ENCODE measurements around the gene RAD51B. TPM values are rescaled to one million over a fixed set of nuclear protein-coding genes. Genes with fewer than 3 reads are reported as not detected.

Gene RAD51B
- total RNA-seq, 2 experiments from 2014 or later = 43.6 to 50.7 TPM

DNA sequence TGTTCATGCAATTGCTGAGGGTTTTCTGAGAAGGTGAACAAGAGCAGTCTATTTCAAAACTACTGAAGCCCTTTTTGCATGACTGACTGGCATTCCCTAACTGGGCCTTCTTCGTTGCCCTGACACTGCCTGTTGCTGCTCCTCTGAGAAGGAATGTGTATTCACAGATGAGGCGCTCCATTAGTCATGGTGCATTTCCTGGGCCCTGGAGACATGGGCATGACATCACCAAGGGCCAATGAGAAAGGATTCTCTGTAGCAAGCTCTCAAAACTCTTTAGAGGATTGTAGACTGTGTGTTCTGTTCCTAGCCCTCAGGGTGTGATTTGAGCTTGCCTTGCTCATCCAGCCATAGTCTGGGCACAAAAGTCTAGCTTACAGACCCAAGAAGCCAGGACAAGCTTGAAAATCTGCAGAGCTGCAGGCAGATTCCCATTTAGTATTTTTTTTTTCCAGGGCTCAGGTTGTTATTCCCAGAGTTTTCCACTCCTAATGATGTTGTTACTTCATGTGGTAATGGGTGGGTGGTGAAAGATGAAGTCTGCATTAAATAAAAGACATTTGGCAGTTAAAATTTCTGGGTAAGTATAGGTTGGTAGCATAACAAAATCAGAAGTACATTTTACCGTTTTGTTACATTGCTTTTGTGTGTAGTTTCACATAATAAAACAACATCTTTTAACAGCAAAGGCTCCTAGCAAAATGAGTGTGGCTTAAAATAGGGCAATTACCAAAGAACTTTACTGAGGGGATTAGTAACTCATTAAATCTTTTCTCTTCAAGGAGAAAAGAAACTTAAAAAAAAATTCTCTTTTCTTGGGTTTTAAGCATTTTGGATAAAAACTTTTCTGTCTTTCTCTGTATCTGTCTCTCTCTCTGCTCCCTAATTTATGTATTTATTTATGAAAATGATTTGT lies 318.4 kb downstream of the RAD51B start:
- H3K36me3 Mint-ChIP-seq = peaks cover 8% of the 10 kb centered on the region
- ATAC-seq (ENCODE audit: low read depth) (no peak), DNase-seq (no peak)
- H3K9me3 Mint-ChIP-seq = peaks cover 2% of the 10 kb centered on the region
- H3K4me3 Mint-ChIP-seq = no peak overlapping the region
- POLR2A ChIA-PET = no interaction called here
- no peak overlapping the region for H3K27ac Mint-ChIP-seq
- H3K27me3 Mint-ChIP-seq = no peaks in the 10 kb centered on the region
- H3K4me1 Mint-ChIP-seq = no peaks in the 10 kb centered on the region

DNA sequence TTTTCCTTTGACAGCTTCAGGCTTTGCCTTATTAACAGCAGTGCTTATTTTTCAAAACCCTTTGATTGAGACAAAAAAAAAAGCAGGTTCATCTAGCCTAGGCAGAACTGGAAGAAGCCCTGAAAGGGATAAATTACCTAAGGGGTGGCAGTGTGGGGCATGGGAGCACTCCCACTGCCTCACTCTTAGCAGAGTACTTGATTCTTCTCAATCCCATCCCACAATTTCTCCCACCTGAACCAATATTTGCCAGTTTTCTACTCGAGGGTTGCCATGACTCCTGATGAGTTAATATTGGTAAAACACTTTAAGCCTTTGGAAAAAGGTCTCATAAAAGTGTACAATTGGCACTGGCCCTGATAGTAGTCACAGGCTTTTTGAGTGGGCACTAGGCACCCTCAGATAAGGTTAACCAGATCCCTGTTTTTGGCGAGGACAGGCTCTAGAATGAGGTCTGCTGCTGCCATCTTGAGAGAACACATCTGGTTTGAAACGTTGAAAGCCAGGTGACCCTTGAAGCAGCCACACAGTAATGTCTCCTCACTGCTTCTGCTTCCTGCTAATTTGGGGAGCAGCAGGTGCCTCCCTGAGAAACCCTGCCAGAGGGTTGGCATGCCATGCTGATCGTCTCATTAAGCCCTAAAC lies 320.0 kb downstream of the RAD51B start:
- H3K4me1 Mint-ChIP-seq = peaks cover 10% of the 10 kb centered on the region
- no peak overlapping the region for H3K4me3 Mint-ChIP-seq
- peaks cover 8% of the 10 kb centered on the region for H3K36me3 Mint-ChIP-seq
- H3K27me3 Mint-ChIP-seq = no peaks in the 10 kb centered on the region
- POLR2A ChIA-PET = no interaction called here
- no peak overlapping the region for H3K27ac Mint-ChIP-seq
- ATAC-seq (ENCODE audit: low read depth) (no peak), DNase-seq (no peak)
- H3K9me3 Mint-ChIP-seq = peaks cover 2% of the 10 kb centered on the region

- Mint-ChIP-seq H3K9me3 (peaks cover 2% of the 10 kb centered on the region), H3K36me3 (peaks cover 8% of the 10 kb centered on the region), H3K27me3 (no peaks in the 10 kb centered on the region), H3K4me3 (no peak overlapping the region), H3K27ac (no peak overlapping the region), H3K4me1 (peaks cover 10% of the 10 kb centered on the region)
- DNase-seq (no peak), ATAC-seq (ENCODE audit: low read depth) (no peak)
- POLR2A ChIA-PET = no interaction called here
Observed at GRCh38 chr14:68140076-68140741, 320.6 kb downstream of the RAD51B start.

DNA sequence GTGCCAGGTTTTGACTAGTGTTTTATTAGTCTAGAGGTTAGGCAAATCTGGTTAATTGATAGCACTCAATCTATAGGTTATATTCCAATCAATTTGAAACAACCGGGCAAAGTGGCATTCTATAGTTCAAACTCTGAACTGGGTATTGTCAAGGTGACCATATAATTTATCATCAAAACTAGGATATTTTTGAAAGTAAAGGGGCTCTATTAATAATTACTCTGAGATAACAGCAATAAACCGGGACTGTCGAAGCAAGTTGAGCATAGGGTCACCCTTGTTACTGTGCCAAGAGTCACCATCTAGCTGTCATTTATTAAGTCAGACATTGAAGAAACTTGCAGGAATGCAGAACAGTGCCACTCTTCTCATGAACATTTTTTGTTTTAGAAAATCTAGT lies 321.2 kb downstream of the RAD51B start:
- Mint-ChIP-seq H3K4me3 (no peak overlapping the region), H3K9me3 (peaks cover under 1% of the 10 kb centered on the region), H3K36me3 (peaks cover 9% of the 10 kb centered on the region), H3K4me1 (peaks cover 10% of the 10 kb centered on the region), H3K27ac (no peak overlapping the region), H3K27me3 (no peaks in the 10 kb centered on the region)
- POLR2A ChIA-PET = no interaction called here
- no peak for ATAC-seq (ENCODE audit: low read depth)
- no peak for DNase-seq

GRCh38 chr14:68141281-68142088 lies 321.9 kb downstream of the RAD51B start:
- POLR2A ChIA-PET = no interaction called here
- ATAC-seq (ENCODE audit: low read depth) (no peak), DNase-seq (no peak)
- no peak overlapping the region for H3K27ac Mint-ChIP-seq
- H3K9me3 Mint-ChIP-seq = peaks cover 2% of the 10 kb centered on the region
- no peaks in the 10 kb centered on the region for H3K27me3 Mint-ChIP-seq
- H3K4me3 Mint-ChIP-seq = no peak overlapping the region
- peaks cover 10% of the 10 kb centered on the region for H3K4me1 Mint-ChIP-seq
- peaks cover 11% of the 10 kb centered on the region for H3K36me3 Mint-ChIP-seq

GRCh38 chr14:68143341-68143841 lies 323.8 kb downstream of the RAD51B start:
- Mint-ChIP-seq H3K9me3 (peaks cover 5% of the 10 kb centered on the region), H3K4me3 (no peak overlapping the region), H3K36me3 (peaks cover 15% of the 10 kb centered on the region), H3K27ac (no peak overlapping the region), H3K4me1 (peaks cover 10% of the 10 kb centered on the region), H3K27me3 (no peaks in the 10 kb centered on the region)
- no peak for DNase-seq
- no peak for ATAC-seq (ENCODE audit: low read depth)
- POLR2A ChIA-PET = no interaction called here

- POLR2A ChIA-PET = no interaction called here
Observed at GRCh38 chr14:68144051-68144681, 324.6 kb downstream of the RAD51B start.

DNA sequence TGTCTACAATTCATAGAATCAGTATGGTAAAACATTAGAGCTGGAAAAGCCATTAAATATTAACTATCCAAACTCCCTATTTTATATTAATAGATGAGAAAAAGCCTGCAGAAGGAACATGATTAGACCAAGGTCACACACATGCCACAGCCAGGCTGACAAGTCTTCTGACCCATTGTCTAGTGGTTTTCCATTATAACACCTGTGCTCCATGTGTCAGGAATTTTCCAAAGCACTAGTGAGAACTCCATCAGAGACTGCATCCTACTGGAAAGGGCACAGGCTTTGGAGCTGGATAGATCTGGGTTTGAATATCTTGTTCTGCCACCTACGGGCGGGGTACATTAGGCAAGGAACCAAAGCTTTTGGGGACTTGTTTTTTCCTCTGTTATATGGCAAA lies 325.5 kb downstream of the RAD51B start:
- no peaks in the 10 kb centered on the region for H3K27me3 Mint-ChIP-seq
- H3K4me3 Mint-ChIP-seq = no peak overlapping the region
- no peak for ATAC-seq (ENCODE audit: low read depth)
- no peak for DNase-seq
- H3K27ac Mint-ChIP-seq = no peak overlapping the region
- H3K36me3 Mint-ChIP-seq = peaks cover 19% of the 10 kb centered on the region
- peaks cover 10% of the 10 kb centered on the region for H3K4me1 Mint-ChIP-seq
- H3K9me3 Mint-ChIP-seq = peaks cover 7% of the 10 kb centered on the region
- POLR2A ChIA-PET = no interaction called here

More at GRCh38 chr14:68144051-68144681, 324.6 kb downstream of the RAD51B start:
- Mint-ChIP-seq H3K4me1 (peaks cover 10% of the 10 kb centered on the region), H3K9me3 (peaks cover 7% of the 10 kb centered on the region), H3K4me3 (no peak overlapping the region), H3K36me3 (peaks cover 22% of the 10 kb centered on the region), H3K27me3 (no peaks in the 10 kb centered on the region), H3K27ac (no peak overlapping the region)
- ATAC-seq (ENCODE audit: low read depth) (no peak), DNase-seq (no peak)

DNA sequence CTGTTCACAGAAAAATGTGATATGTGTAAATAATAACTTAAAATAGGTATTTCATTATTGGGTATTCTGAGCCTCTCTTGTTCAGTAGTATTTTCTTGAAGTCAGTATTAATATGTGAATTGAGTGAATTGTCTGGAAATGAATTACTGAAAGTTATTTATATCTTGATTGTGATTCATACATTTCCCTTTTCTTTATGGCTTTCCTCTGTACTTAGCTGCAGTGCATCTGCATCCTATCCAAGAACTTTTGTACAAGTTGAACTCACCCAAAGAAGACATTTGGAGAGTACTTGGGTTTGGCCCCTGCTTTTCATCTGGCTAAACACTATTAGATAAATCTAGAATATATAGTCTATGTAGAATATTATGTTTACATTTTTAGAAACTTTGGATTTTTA lies 326.0 kb downstream of the RAD51B start:
- Mint-ChIP-seq H3K9me3 (peaks cover 10% of the 10 kb centered on the region), H3K36me3 (peaks cover 15% of the 10 kb centered on the region), H3K4me1 (peaks cover 10% of the 10 kb centered on the region), H3K27ac (no peak overlapping the region), H3K27me3 (no peaks in the 10 kb centered on the region), H3K4me3 (no peak overlapping the region)
- no peak for ATAC-seq (ENCODE audit: low read depth)
- no peak for DNase-seq
- POLR2A ChIA-PET = no interaction called here

- POLR2A ChIA-PET = no interaction called here
- Mint-ChIP-seq H3K9me3 (peaks cover 16% of the 10 kb centered on the region), H3K4me1 (peaks cover 10% of the 10 kb centered on the region), H3K27ac (no peak overlapping the region), H3K27me3 (no peaks in the 10 kb centered on the region), H3K4me3 (no peak overlapping the region), H3K36me3 (peaks cover 18% of the 10 kb centered on the region)
- DNase-seq (no peak), ATAC-seq (ENCODE audit: low read depth) (no peak)
Observed at GRCh38 chr14:68146818-68147217, 327.2 kb downstream of the RAD51B start.

DNA sequence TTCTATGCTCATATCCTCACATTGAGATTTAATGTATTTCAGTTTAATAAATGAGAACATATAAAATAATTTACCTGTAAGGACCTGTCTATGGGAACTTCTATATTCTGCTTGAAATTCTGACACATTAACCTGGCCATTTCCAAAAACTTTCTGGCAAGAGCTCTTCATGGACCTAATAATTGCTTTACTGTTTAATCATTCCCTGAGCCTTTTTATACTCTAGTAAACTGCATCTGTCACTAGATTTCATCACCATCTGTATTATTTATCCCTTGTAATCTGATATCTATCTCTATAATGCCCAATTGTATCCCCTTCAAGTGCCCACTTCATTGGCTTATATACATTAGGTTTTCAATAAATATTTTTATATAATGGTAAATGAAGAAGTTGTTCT lies 327.7 kb downstream of the RAD51B start:
- DNase-seq = no peak
- H3K27me3 Mint-ChIP-seq = no peaks in the 10 kb centered on the region
- ATAC-seq (ENCODE audit: low read depth) = no peak
- peaks cover 19% of the 10 kb centered on the region for H3K36me3 Mint-ChIP-seq
- no peak overlapping the region for H3K27ac Mint-ChIP-seq
- peaks cover 10% of the 10 kb centered on the region for H3K4me1 Mint-ChIP-seq
- peaks cover 17% of the 10 kb centered on the region for H3K9me3 Mint-ChIP-seq
- no peak overlapping the region for H3K4me3 Mint-ChIP-seq
- POLR2A ChIA-PET = no interaction called here

DNA sequence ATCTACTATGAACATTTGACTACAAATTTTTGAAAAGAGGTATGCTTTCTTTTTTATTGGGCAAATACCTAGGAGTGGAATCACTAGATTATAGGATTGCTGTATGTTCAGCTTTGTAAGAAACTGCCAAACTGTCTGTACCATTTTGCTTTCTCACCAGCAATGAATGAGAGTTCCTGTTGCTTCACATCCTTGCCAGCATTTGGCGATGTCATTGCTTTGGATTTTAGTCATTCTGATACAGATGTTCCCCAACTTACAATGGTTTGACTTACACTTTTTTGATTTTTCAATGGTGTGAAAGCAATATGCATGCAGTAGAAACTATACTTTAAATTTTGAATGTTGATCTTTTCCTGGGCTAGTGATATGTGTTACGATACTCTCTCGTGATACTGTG lies 328.7 kb downstream of the RAD51B start:
- DNase-seq (no peak), ATAC-seq (ENCODE audit: low read depth) (no peak)
- Mint-ChIP-seq H3K4me1 (peaks cover 8% of the 10 kb centered on the region), H3K4me3 (no peak overlapping the region), H3K27me3 (no peaks in the 10 kb centered on the region), H3K36me3 (peaks cover 21% of the 10 kb centered on the region), H3K27ac (no peak overlapping the region), H3K9me3 (peaks cover 20% of the 10 kb centered on the region)
- POLR2A ChIA-PET = no interaction called here

DNA sequence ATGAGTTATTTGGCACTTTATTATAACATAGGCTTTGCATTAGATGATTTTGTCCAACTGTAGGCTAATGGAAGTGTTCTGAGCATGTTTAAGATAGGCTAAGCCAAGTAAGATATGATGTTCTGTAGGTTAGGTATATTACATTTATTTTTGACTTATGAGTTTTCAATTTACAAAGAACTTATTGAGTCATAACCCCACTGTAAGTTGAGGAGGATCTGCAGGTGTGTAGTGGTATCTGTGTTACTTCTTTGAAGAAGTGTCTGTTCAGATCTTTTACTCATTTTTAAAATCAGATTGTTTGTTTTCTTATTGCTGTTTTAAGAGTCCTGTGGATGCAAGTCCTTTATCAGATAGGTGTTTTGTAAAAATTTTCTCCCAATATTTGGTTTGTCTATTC lies 329.2 kb downstream of the RAD51B start:
- no peak for DNase-seq
- H3K9me3 Mint-ChIP-seq = peaks cover 22% of the 10 kb centered on the region
- POLR2A ChIA-PET = no interaction called here
- no peak for ATAC-seq (ENCODE audit: low read depth)
- peaks cover 23% of the 10 kb centered on the region for H3K36me3 Mint-ChIP-seq
- H3K4me1 Mint-ChIP-seq = peaks cover 4% of the 10 kb centered on the region
- no peak overlapping the region for H3K27ac Mint-ChIP-seq
- no peaks in the 10 kb centered on the region for H3K27me3 Mint-ChIP-seq
- no peak overlapping the region for H3K4me3 Mint-ChIP-seq
